Measurements from ENCODE around the gene QRSL1. TPM values are rescaled to one million over a fixed set of nuclear protein-coding genes. Genes with fewer than 3 reads are reported as not detected.

The QRSL1 gene
- polyA plus RNA-seq, 3 donors, result 5.7 to 7.8 (median 5.8) TPM

DNA sequence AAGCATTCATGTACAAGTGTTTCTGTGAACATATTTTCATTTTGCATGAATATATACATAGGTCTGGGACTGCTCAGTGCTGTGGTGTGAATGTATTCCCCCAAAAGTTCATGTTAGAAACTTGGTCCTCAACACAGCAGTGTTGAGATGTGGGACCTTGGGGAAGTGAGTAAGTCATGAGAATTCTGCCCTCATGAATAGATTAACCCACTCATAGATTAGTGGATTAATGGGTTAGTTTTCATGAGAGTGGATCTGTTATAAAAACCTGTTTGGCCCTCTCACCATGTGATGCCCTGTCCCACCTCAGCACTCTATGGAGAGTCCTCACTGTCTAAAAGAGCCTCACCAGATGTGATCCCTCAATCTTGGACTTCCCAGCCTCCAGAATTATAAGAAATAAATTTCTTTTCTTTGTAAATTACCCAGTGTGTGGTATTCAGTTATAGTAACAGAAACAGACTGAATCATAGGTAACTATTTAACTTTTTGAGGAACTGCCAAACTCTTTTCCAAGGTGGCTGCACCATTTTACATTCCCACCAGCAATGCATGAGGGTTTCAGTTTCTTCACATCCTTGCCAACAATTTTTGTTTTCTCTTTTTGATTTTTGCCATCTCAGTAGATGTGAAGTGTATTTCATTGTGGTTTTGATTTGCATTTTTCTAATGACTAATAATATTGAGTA lies 45.3 kb downstream of the QRSL1 start:
- Mint-ChIP-seq H3K36me3 (no peaks in the 10 kb centered on the region), H3K27ac (no peak overlapping the region), H3K4me1 (peaks cover 4% of the 10 kb centered on the region), H3K4me3 (no peak overlapping the region), H3K27me3 (ENCODE audit: low read depth in 3 of 3) (peaks cover 0 to 2% (median 0%) of the 10 kb centered on the region in 3 donors), H3K9me3 (peaks cover 0 to 4% (median 0%) of the 10 kb centered on the region in 7 donors)
- H3K36me3 ChIP-seq (replicated peaks in 1 of 2; ENCODE audit: control insufficient read depth in 1 of 2, insufficient read depth in 2 of 2, low read length in 2 of 2), result no peaks in the 10 kb centered on the region
- H2AFZ ChIP-seq (ENCODE audit: insufficient read depth, low read depth, low read length, poor library complexity, severe bottlenecking), result no peak overlapping the region
- no peak for DNase-seq
- no peaks in the 10 kb centered on the region for H4K20me1 ChIP-seq (ENCODE audit: insufficient read depth, low read length)
- no peak overlapping the region for H3K4me3 ChIP-seq (replicated peaks in 1 of 3; ENCODE audit: low read depth in 2 of 3, low read length in 3 of 3)
- no peak overlapping the region for H3K9ac ChIP-seq (ENCODE audit: insufficient read depth, low read length, poor library complexity, severe bottlenecking)
- intact Hi-C loops (cut with micrococcal nuclease), result no loop called here
- no peak overlapping the region for H3K4me2 ChIP-seq (replicated peaks; ENCODE audit: extremely low read depth, low read length, poor library complexity, severe bottlenecking)
- TF ChIP-seq, protein P1, sequence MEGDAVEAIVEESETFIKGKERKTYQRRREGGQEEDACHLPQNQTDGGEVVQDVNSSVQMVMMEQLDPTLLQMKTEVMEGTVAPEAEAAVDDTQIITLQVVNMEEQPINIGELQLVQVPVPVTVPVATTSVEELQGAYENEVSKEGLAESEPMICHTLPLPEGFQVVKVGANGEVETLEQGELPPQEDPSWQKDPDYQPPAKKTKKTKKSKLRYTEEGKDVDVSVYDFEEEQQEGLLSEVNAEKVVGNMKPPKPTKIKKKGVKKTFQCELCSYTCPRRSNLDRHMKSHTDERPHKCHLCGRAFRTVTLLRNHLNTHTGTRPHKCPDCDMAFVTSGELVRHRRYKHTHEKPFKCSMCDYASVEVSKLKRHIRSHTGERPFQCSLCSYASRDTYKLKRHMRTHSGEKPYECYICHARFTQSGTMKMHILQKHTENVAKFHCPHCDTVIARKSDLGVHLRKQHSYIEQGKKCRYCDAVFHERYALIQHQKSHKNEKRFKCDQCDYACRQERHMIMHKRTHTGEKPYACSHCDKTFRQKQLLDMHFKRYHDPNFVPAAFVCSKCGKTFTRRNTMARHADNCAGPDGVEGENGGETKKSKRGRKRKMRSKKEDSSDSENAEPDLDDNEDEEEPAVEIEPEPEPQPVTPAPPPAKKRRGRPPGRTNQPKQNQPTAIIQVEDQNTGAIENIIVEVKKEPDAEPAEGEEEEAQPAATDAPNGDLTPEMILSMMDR (IDR thresholded peaks at IDR 0.05), result no peak
- no peaks in the 10 kb centered on the region for H3K27me3 ChIP-seq (ENCODE audit: control insufficient read depth in 2 of 2, insufficient read depth in 2 of 2, low read length in 2 of 2)
- no peak overlapping the region for H3K27ac ChIP-seq (ENCODE audit: low read depth in 1 of 2, low read length in 2 of 2)
- H3K4me1 ChIP-seq (ENCODE audit: control insufficient read depth in 1 of 2, insufficient read depth in 2 of 2, low read length in 2 of 2), result no peaks in the 10 kb centered on the region
- H3K9me3 ChIP-seq (replicated peaks in 1 of 2; ENCODE audit: control insufficient read depth in 1 of 2, insufficient read depth in 1 of 2, low read length in 2 of 2), result no peaks in the 10 kb centered on the region
- no peaks in the 10 kb centered on the region for H3K79me2 ChIP-seq (ENCODE audit: insufficient read depth, low read length)

DNA sequence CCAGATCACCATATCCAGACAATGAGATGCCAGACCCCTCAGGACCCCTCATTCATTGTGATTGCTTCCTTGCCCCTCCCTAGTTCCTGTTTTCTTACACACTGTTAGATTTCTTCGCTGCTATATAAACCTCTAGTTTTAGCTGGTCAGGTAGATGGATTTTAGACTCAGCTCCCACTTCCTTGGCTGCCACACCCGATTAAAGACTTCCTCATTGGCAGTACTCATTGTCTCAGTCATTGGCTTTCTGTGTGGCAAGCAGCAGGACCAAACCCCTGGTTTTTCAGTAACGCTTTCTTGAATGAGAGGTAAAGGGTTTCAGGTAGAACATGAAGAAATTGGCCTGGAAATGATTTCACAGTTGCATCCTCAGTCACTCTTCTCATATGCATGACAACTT lies 47.9 kb downstream of the QRSL1 start:
- peak overlapping the region in 1 of 7 donors; percentile 86 for H3K27ac Mint-ChIP-seq
- Histone ChIP-seq H3K36me3 (replicated peaks in 1 of 2; ENCODE audit: control insufficient read depth in 1 of 2, insufficient read depth in 2 of 2, low read length in 2 of 2) (no peaks in the 10 kb centered on the region), H4K20me1 (ENCODE audit: insufficient read depth, low read length) (no peaks in the 10 kb centered on the region), H3K27me3 (ENCODE audit: control insufficient read depth in 2 of 2, insufficient read depth in 2 of 2, low read length in 2 of 2) (no peaks in the 10 kb centered on the region), H3K79me2 (ENCODE audit: insufficient read depth, low read length) (no peaks in the 10 kb centered on the region), H3K4me3 (replicated peaks in 1 of 3; ENCODE audit: low read depth in 2 of 3, low read length in 3 of 3) (no peak overlapping the region), H3K4me2 (replicated peaks; ENCODE audit: extremely low read depth, low read length, poor library complexity, severe bottlenecking) (no peak overlapping the region), H3K27ac (ENCODE audit: low read depth in 1 of 2, low read length in 2 of 2) (no peak overlapping the region), H3K9ac (ENCODE audit: insufficient read depth, low read length, poor library complexity, severe bottlenecking) (no peak overlapping the region), H3K4me1 (ENCODE audit: control insufficient read depth in 1 of 2, insufficient read depth in 2 of 2, low read length in 2 of 2) (no peaks in the 10 kb centered on the region), H2AFZ (ENCODE audit: insufficient read depth, low read depth, low read length, poor library complexity, severe bottlenecking) (no peak overlapping the region), H3K9me3 (replicated peaks in 1 of 2; ENCODE audit: control insufficient read depth in 1 of 2, insufficient read depth in 1 of 2, low read length in 2 of 2) (no peaks in the 10 kb centered on the region)
- no peaks in the 10 kb centered on the region for H3K36me3 Mint-ChIP-seq
- peaks cover 4% of the 10 kb centered on the region for H3K4me1 Mint-ChIP-seq
- no peak for DNase-seq
- intact Hi-C loops (cut with micrococcal nuclease), result no loop called here
- H3K4me3 Mint-ChIP-seq, result no peak overlapping the region
- no CpG with 5 or more reads among the region's 3 CpGs for WGBS (ENCODE audit: insufficient coverage)
- TF ChIP-seq, protein P1 (IDR thresholded peaks at IDR 0.05), result no peak
- H3K9me3 Mint-ChIP-seq, result peaks cover 0 to 2% (median 0%) of the 10 kb centered on the region in 7 donors
- H3K27me3 Mint-ChIP-seq (ENCODE audit: low read depth in 3 of 3), result peaks cover 0 to 2% (median 0%) of the 10 kb centered on the region in 3 donors

Data from CD14-positive monocyte (primary cell).